HEK293 (cell line): ENCODE measurements around the gene PCCA.

ENCODE experiments used
- HOXC10 ChIP-seq: sonication (generic); formaldehyde crosslinking; IDR thresholded peaks from 2 replicates; pipeline ENCODE4 v1.8.1; 2023; ENCODE audit warnings: mild to moderate bottlenecking, missing genetic modification reagents
- ZNF558 ChIP-seq: fragments of 450-650 bp; formaldehyde crosslinking; IDR thresholded peaks from 2 replicates; pipeline ENCODE4 v1.5.1; 2016; ENCODE audit warnings: missing biosample characterization, missing genetic modification characterization
- TF ChIP-seq, protein P1 (sequence below): fragments of 450-650 bp; formaldehyde crosslinking; IDR thresholded peaks from 2 replicates; pipeline ENCODE4 v1.5.1; 2016; ENCODE audit warnings: missing biosample characterization, missing genetic modification characterization

DNA sequence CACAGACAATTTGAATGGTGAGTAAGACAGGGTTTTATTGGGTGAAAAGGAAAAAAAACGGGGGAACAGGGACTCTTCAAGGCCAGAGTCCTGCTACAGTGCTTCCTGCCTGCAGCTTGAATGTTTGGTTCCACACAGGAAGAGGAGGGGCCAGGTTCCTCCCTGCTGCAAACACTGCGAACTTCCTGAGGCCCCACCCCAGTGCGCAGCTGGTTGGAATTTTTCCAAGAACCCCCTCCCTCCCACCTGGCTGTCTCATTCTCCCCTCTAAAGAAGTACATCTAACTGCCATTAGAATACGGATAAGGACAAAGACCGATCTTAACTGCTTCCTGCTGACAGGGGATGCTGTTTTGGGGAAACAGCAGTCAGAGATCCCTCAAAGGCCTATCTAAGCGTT, 314.8 kb downstream of the PCCA start:
- TF ChIP-seq, protein P1, sequence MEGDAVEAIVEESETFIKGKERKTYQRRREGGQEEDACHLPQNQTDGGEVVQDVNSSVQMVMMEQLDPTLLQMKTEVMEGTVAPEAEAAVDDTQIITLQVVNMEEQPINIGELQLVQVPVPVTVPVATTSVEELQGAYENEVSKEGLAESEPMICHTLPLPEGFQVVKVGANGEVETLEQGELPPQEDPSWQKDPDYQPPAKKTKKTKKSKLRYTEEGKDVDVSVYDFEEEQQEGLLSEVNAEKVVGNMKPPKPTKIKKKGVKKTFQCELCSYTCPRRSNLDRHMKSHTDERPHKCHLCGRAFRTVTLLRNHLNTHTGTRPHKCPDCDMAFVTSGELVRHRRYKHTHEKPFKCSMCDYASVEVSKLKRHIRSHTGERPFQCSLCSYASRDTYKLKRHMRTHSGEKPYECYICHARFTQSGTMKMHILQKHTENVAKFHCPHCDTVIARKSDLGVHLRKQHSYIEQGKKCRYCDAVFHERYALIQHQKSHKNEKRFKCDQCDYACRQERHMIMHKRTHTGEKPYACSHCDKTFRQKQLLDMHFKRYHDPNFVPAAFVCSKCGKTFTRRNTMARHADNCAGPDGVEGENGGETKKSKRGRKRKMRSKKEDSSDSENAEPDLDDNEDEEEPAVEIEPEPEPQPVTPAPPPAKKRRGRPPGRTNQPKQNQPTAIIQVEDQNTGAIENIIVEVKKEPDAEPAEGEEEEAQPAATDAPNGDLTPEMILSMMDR (tag by site-specific recombination), result no peak
- TF ChIP-seq ZNF558 (tag by site-specific recombination), result no peak
- TF ChIP-seq HOXC10 (CRISPR knock-in tag), result no peak
